T-helper 2 cell treated with Interferon-gamma antibody and Interleukin-4, amounts not matched to agents 100 ng/mL and 5 ng/mL, for 36 hours (primary cell): ENCODE data around the gene GUK1. TPM values are rescaled to one million over a fixed set of nuclear protein-coding genes. Genes with fewer than 3 reads are reported as not detected.

ENCODE experiments used
- intact Hi-C: fragments of 100-400 bp; cut with micrococcal nuclease; formaldehyde crosslinking; loops from one replicate; pipeline ENCODE4 v1.15.1; 2023
- total RNA-seq: library from RNA; stranded (reverse); gene quantifications from 2 replicates; pipeline ENCODE4 v1.2.3, GENCODE V29; 2022

GUK1 gene
- total RNA-seq: 240 and 247 TPM in 2 replicates

- intact Hi-C loops: loop anchor here (1.0 to 10.0 kb wide), 11 partner anchors 25 to 655 kb away; partner anchors contain the start of genes ARF1, C1orf35, IBA57 and MRPL55
Observed at GRCh38 chr1:228139931-228140723, at the start of gene GUK1. Gene GUK1 (plus strand): TSS chr1:228140279. CDS start chr1:228140303, 24 bp downstream.

GRCh38 chr1:228090613-228091081 lies 49.4 kb upstream of the GUK1 start:
- intact Hi-C loops: no loop called here

GRCh38 chr1:228091084-228091483 lies 49.0 kb upstream of the GUK1 start:
- intact Hi-C loops: no loop called here

GRCh38 chr1:228092342-228093049 lies 47.6 kb upstream of the GUK1 start:
- intact Hi-C loops: no loop called here

- intact Hi-C loops: no loop called here
Observed at GRCh38 chr1:228093050-228093906, 46.8 kb upstream of the GUK1 start.

GRCh38 chr1:228094432-228095016 lies 45.6 kb upstream of the GUK1 start:
- intact Hi-C loops: no loop called here

GRCh38 chr1:228095161-228095560 lies 44.9 kb upstream of the GUK1 start:
- intact Hi-C loops: no loop called here

GRCh38 chr1:228095938-228096337 lies 44.1 kb upstream of the GUK1 start:
- intact Hi-C loops: no loop called here

GRCh38 chr1:228096416-228097332 lies 43.4 kb upstream of the GUK1 start:
- intact Hi-C loops: no loop called here

- intact Hi-C loops: no loop called here
Observed at GRCh38 chr1:228097333-228098081, 42.6 kb upstream of the GUK1 start.

GRCh38 chr1:228098323-228098931 lies 41.7 kb upstream of the GUK1 start:
- intact Hi-C loops: no loop called here

GRCh38 chr1:228099331-228099732 lies 40.7 kb upstream of the GUK1 start:
- intact Hi-C loops: no loop called here

GRCh38 chr1:228100822-228101613 lies 39.1 kb upstream of the GUK1 start:
- intact Hi-C loops: loop anchor here (5.0 to 10.0 kb wide), 2 partner anchors 364 to 559 kb away; no protein-coding TSS in a partner anchor

GRCh38 chr1:228101614-228101993 lies 38.5 kb upstream of the GUK1 start:
- intact Hi-C loops: loop anchor here (5.0 to 10.0 kb wide), 2 partner anchors 363 to 559 kb away; no protein-coding TSS in a partner anchor

- intact Hi-C loops: loop anchor here (2.0 to 10.0 kb wide), 5 partner anchors 175 to 1457 kb away; partner anchors contain the start of gene ABCB10
Observed at GRCh38 chr1:228101994-228102790, 37.9 kb upstream of the GUK1 start.

- intact Hi-C loops: loop anchor here (1.0 to 10.0 kb wide), 8 partner anchors 21 to 1456 kb away; partner anchors contain the start of genes ABCB10, ARF1, GUK1 and IBA57
Observed at GRCh38 chr1:228102791-228103620, 37.1 kb upstream of the GUK1 start, which contains the start of gene C1orf35. Gene C1orf35 (minus strand): TSS chr1:228103325. CDS start chr1:228103227, 98 bp downstream.
